Measurements from ENCODE around the gene PDIK1L.

The PDIK1L gene

DNA sequence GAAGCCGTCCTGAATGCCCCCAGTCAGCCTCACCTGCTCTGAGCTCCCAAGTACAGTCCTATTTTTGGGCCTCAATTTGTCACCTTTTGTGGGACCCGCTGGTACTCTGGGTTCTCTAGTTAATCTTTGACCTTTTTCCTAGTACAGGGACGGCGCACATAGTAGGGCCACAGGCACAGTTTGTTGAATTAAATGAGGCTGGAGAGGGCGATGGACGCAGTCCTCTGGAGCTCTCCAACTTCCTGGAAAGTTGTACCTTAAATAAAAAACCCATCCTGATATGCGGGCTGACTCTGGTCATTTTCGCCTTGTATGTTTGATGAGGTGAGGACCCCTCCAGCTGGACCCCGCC is 52.0 kb downstream of the PDIK1L start:
- peaks cover 3% of the 10 kb centered on the region for H3K27me3 ChIP-seq (ENCODE audit: insufficient read depth, poor library complexity, severe bottlenecking)
- peak overlapping the region; percentile 46 for H3K4me3 ChIP-seq (replicated peaks; ENCODE audit: insufficient read depth, low read length)
- TF ChIP-seq POLR2AphosphoS5 (IDR thresholded peaks at IDR 0.05; ENCODE audit: low read depth) (no peak), SPI1 (IDR thresholded peaks at IDR 0.05; ENCODE audit: borderline replicate concordance, low read depth) (no peak), GABPA (IDR thresholded peaks at IDR 0.05; ENCODE audit: low read depth) (no peak)
- TF ChIP-seq, protein P1, sequence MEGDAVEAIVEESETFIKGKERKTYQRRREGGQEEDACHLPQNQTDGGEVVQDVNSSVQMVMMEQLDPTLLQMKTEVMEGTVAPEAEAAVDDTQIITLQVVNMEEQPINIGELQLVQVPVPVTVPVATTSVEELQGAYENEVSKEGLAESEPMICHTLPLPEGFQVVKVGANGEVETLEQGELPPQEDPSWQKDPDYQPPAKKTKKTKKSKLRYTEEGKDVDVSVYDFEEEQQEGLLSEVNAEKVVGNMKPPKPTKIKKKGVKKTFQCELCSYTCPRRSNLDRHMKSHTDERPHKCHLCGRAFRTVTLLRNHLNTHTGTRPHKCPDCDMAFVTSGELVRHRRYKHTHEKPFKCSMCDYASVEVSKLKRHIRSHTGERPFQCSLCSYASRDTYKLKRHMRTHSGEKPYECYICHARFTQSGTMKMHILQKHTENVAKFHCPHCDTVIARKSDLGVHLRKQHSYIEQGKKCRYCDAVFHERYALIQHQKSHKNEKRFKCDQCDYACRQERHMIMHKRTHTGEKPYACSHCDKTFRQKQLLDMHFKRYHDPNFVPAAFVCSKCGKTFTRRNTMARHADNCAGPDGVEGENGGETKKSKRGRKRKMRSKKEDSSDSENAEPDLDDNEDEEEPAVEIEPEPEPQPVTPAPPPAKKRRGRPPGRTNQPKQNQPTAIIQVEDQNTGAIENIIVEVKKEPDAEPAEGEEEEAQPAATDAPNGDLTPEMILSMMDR (IDR thresholded peaks at IDR 0.05; ENCODE audit: insufficient read depth, low read length), result no peak
- TF ChIP-seq, protein P2, sequence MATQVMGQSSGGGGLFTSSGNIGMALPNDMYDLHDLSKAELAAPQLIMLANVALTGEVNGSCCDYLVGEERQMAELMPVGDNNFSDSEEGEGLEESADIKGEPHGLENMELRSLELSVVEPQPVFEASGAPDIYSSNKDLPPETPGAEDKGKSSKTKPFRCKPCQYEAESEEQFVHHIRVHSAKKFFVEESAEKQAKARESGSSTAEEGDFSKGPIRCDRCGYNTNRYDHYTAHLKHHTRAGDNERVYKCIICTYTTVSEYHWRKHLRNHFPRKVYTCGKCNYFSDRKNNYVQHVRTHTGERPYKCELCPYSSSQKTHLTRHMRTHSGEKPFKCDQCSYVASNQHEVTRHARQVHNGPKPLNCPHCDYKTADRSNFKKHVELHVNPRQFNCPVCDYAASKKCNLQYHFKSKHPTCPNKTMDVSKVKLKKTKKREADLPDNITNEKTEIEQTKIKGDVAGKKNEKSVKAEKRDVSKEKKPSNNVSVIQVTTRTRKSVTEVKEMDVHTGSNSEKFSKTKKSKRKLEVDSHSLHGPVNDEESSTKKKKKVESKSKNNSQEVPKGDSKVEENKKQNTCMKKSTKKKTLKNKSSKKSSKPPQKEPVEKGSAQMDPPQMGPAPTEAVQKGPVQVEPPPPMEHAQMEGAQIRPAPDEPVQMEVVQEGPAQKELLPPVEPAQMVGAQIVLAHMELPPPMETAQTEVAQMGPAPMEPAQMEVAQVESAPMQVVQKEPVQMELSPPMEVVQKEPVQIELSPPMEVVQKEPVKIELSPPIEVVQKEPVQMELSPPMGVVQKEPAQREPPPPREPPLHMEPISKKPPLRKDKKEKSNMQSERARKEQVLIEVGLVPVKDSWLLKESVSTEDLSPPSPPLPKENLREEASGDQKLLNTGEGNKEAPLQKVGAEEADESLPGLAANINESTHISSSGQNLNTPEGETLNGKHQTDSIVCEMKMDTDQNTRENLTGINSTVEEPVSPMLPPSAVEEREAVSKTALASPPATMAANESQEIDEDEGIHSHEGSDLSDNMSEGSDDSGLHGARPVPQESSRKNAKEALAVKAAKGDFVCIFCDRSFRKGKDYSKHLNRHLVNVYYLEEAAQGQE (IDR thresholded peaks at IDR 0.05; ENCODE audit: insufficient replicate concordance, low read depth), result no peak
- DNase-seq (ENCODE audit: low read depth in 1 of 2, low spot score in 1 of 2), result no peak
- no peak overlapping the region for H3K27ac ChIP-seq (replicated peaks)

DNA sequence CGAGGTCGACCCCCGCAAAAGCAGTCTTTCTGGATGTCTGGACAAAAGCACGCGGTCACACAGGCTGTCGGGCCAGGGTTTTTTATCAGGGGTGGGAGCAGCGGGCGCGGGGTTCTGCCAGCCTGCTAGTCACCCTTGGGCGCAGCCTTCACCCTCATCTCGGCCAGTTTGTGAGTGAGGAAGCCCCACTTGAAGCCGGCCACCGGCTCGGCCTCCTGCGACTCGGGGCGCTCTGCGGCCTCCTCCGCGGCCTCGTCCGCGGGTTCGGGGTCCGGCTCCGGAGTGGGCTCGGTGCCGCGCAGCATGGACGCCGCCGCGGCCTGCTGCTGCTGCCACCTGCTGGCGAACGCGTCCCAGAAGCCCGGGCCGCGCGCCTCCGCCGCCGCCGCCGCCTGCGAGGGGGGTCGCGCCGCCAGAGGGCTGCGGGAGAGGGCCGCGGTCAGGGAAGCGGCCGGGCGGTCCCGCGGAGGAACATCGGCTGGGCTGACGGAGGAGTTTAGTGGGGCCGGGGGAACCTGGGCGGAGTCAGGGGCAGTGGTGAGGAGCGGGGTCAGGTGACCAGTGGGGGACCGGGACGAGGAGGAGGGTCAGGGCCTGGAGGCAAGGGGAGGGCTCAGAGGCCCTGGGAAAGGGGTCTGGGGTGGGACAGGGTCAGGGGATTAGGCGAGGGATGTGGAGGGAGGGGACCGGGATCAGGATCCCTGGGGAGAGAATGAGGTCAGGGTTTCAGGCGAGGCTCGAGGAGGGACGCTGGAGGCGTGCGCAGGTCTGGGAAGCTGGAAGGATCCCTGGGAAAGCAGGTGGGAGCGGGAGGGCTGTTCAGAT is 52.6 kb downstream of the PDIK1L start:
- no peak overlapping the region for H3K27ac ChIP-seq (replicated peaks)
- DNase-seq (ENCODE audit: low read depth in 1 of 2, low spot score in 1 of 2), result peak in 1 of 2 experiments; percentile 26

More for the DNA sequence above, 52.6 kb downstream of the PDIK1L start:
- Histone ChIP-seq H3K27me3 (ENCODE audit: insufficient read depth, poor library complexity, severe bottlenecking) (peaks cover 3% of the 10 kb centered on the region), H3K4me3 (replicated peaks; ENCODE audit: insufficient read depth, low read length) (peak overlapping the region; percentile 46)
- TF ChIP-seq GABPA (IDR thresholded peaks at IDR 0.05; ENCODE audit: low read depth) (no peak), SPI1 (IDR thresholded peaks at IDR 0.05; ENCODE audit: borderline replicate concordance, low read depth) (no peak), POLR2AphosphoS5 (IDR thresholded peaks at IDR 0.05; ENCODE audit: low read depth) (no peak)
- TF ChIP-seq, protein P2 (IDR thresholded peaks at IDR 0.05; ENCODE audit: insufficient replicate concordance, low read depth), result no peak
- TF ChIP-seq, protein P1 (IDR thresholded peaks at IDR 0.05; ENCODE audit: insufficient read depth, low read length), result no peak
